Astrocyte (in vitro differentiated cells and primary cell): ENCODE data around the gene ADCY2.

Source experiments
- CTCF ChIP-seq: IDR thresholded peaks from 2 replicates; pipeline ENCODE4 v1.5.1; 2011; ENCODE audit warnings: low read depth, mild to moderate bottlenecking, inconsistent platforms, low read length, moderate library complexity; ENCODE audit not compliant: insufficient read depth
- EZH2 ChIP-seq: IDR thresholded peaks from 2 replicates; pipeline ENCODE4 v1.6.1; 2012; ENCODE audit warnings: mild to moderate bottlenecking, low read length, inconsistent platforms; ENCODE audit not compliant: insufficient read depth

GRCh38 chr5:7659420-7659819 lies 263.5 kb downstream of the ADCY2 start:
- TF ChIP-seq CTCF (no peak), EZH2 (no peak)
